H1 (cell line): ENCODE measurements around the gene PTGES3L. TPM values are rescaled to one million over a fixed set of nuclear protein-coding genes. Genes with fewer than 3 reads are reported as not detected.
A peak's percentile ranks its signal among the peaks of the same experiment; 100 is the strongest.

Experiments used
- CHD7 ChIP-seq: fragments of 300-600 bp; sonication (generic); IDR thresholded peaks from 2 replicates; pipeline ENCODE4 v1.7.1; 2012; ENCODE audit warnings: low read length, moderate library complexity, mild to moderate bottlenecking, inconsistent platforms; ENCODE audit not compliant: insufficient replicate concordance
- EP300 ChIP-seq, 2 experiments: IDR thresholded peaks; 1 replicate in 1 of 2; 2 replicates in 1 of 2; pipeline ENCODE4 v1.6.1; 2011 to 2012; ENCODE audit warnings: low read depth in 2 of 2, low read length in 2 of 2, mild to moderate bottlenecking in 2 of 2, borderline replicate concordance in 1 of 2, inconsistent platforms in 1 of 2, moderate library complexity in 1 of 2
- GABPA ChIP-seq: IDR thresholded peaks from 2 replicates; pipeline ENCODE4 v1.6.1; 2011; ENCODE audit warnings: mild to moderate bottlenecking, low read length, moderate library complexity, borderline replicate concordance; ENCODE audit not compliant: insufficient read depth
- KDM4A ChIP-seq: IDR thresholded peaks from one replicate; pipeline ENCODE4 v1.7.1; 2012; ENCODE audit warnings: low read depth, mild to moderate bottlenecking, moderate library complexity, low read length, inconsistent platforms; ENCODE audit not compliant: severe bottlenecking
- POLR2AphosphoS5 ChIP-seq: IDR thresholded peaks from 2 replicates; pipeline ENCODE4 v1.6.1; 2011; ENCODE audit warnings: low read depth, low read length
- POU5F1 ChIP-seq: IDR thresholded peaks from 2 replicates; pipeline ENCODE4 v1.6.1; 2011; ENCODE audit warnings: low read depth, mild to moderate bottlenecking, low read length, moderate library complexity
- SIX5 ChIP-seq: IDR thresholded peaks from 2 replicates; pipeline ENCODE4 v1.6.1; 2011; ENCODE audit warnings: mild to moderate bottlenecking, low read depth, low read length
- SP1 ChIP-seq: IDR thresholded peaks from 2 replicates; pipeline ENCODE4 v1.6.1; 2011; ENCODE audit warnings: low read depth, low read length
- TBP ChIP-seq: IDR thresholded peaks from 2 replicates; pipeline ENCODE4 v1.6.1; 2011; ENCODE audit warnings: low read depth, low read length, improper control_type of control experiment
- polyA plus RNA-seq, 7 experiments: library from polyadenylated mRNA; depleted of rRNA in 3 of 7; stranded (reverse) in 5 of 7; unstranded in 2 of 7; fragments of >200 nt in 5 of 7; fragments of 200-250 nt in 2 of 7; gene quantifications; 1 replicate in 5 of 7; 2 replicates in 1 of 7; 4 replicates in 1 of 7; pipeline versions ENCODE4 v1.2.1 to v1.2.3, GENCODE V29; 2011 to 2013; ENCODE audit warnings: missing spikeins in 2 of 7, mixed read lengths in 2 of 7
- total RNA-seq: library from RNA; stranded (reverse); fragmentation: NEBNext Ultra II Directional; extraction: Animal tissue kit (Norgen Biotek cat#: 25700); gene quantifications from 2 replicates; pipeline ENCODE4 v1.2.1, GENCODE V29; 2021

PTGES3L gene
- total and polyA plus RNA-seq, 2 of the 8 experiments (the other 6 are each of a cell fraction or from before 2014, with no cell fraction given): 3.0 to 3.6 TPM

GRCh38 chr17:43027091-43028032, 47.5 kb upstream of the PTGES3L start (continued):
- TF ChIP-seq POLR2AphosphoS5 (0 out of 2 replicates have a peak, but pooled peaks have one; percentile 22), SP1 (peak; percentile 68), CHD7 (no peak), KDM4A (peak; percentile 1), GABPA (0 out of 2 replicates have a peak, but pooled peaks have one; percentile 17), SIX5 (no peak), TBP (peak; percentile 26; the same call in 1 of the 2 replicates), EP300 (IDR thresholded peaks at IDR 0.05; ENCODE audit: borderline replicate concordance in 1 of 2, low read depth in 2 of 2, low read length in 2 of 2) (peak in 1 of 2 experiments; percentile 77; a peak in 1 of 3 replicates), POU5F1 (peak; percentile 91)
